Activated T-cell treated with anti-CD3 and anti-CD28 coated beads for 1 hour (primary cell): ENCODE measurements around the gene C11orf24.
"Not testable (repeated sequence)": the region's sequence is repeated elsewhere in the genome, so short reads cannot be mapped to it uniquely, and the experiment has no call there.

Experiments
- DNase-seq: peaks from one replicate; pipeline ENCODE4 v3.0.0-alpha.2; 2020; ENCODE audit warnings: low read depth

The C11orf24 gene

DNA sequence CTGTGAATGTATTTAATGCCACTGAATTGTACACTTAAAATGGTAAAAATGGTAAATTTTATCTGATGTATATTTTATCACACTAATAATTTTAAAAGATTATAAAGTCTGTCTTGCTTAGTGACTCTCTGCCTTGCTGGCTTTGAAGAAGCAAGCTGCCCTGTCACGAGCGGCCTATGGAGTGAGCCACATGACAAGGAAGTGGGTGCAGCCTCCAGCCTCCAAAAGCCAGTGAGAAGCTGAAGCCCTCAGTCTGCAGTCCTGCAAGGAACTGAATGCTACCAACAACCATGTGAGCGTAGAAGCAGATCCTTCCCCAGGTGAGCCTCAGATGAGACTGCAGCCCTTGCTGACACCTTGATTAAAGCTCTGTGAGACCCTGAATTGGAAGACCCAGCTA is 20.0 kb downstream of the C11orf24 start:
- DNase-seq: no peak

DNA sequence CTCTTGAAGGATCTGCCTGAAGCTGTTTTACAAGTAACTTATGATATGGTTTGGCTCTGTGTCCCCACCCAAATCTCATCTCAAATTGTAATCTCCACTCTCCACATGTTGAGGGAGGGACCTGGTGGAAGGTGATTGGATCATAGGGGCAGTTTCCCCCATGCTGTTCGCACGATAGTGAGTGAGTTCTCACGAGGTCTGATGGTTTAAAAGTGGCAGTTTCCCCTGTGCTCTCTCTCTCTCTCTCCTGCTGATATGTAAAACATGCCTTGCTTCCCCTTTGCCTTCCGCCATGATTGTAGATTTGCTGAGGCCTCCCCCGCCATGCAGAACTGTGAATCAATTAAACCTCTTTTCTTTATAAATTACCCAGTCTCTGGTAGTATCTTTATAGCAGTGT is 26.9 kb downstream of the C11orf24 start:
- DNase-seq: not testable (repeated sequence)

DNA sequence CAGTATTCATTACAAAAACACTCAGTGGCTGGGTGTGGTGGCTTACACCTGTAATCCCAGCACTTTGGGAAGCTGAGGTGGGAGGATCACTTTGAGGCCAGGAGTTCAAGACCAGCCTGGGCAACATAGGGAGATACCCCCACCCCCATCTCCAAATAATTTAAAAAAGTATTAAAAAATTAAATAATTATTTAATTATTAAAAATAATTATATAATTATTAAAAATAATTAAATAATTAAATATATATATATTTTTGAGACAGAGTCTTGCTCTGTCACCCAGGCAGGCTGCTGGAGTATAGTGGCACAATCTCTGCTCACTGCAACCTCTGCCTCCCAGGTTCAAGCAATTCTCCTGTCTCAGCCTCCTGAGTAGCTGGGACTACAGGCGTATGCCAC is 27.9 kb downstream of the C11orf24 start:
- DNase-seq: not testable (repeated sequence)

DNA sequence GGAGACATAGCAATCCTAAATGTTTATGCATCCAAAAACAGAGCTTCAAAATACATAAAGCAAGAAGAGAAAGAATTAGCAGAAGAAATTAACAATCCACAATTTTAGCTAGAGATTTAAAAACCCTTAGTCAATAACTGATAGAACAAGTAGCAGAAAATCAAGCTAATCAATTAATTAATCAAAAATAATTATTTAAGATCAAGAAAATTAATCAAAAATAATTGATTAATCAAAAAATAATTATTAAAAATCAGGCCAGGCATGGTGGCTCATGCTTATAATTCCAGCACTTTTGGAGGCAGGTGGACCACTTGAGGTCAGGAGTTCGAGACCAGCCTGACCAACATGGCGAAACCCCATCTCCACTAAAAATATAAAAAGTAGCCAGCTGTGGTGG is 29.2 kb downstream of the C11orf24 start:
- DNase-seq: no peak

DNA sequence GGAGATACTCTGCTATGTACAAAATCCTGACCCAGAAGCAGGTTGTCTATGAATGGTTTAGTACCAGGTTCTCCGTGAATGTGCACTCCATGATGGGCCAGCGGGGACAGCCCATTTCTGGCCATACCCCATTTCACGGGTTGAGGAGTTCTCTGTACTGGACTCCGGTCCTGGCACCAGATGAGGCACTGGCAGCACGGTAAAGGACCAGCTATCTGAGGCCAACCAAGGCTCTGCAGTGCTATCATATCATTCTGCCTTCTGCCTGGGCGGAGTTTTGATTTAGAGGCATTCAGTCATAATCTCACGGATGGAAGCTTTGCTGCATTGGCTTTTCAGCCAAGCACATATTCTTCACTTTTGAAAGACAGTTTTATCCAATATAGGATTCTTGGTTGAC is 40.2 kb downstream of the C11orf24 start:
- no peak for DNase-seq

DNA sequence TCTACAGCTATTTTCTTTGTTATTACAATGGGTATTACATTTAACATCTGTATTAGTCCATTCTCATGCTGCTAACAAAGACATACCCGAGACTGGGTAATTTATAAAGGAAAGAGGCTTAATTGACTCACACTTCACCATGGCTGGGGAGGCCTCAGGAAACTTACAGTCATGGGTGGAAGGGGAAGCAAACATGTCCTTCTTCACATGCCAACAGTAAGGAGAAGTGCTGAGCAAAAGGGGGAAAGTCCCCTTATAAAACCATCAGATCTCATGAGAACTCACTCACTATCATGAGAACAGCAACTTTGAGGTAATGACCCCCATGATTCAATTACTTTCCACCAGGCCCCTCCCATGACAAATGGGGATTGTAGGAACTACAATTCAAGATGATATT is 42.2 kb downstream of the C11orf24 start:
- no peak for DNase-seq

DNA sequence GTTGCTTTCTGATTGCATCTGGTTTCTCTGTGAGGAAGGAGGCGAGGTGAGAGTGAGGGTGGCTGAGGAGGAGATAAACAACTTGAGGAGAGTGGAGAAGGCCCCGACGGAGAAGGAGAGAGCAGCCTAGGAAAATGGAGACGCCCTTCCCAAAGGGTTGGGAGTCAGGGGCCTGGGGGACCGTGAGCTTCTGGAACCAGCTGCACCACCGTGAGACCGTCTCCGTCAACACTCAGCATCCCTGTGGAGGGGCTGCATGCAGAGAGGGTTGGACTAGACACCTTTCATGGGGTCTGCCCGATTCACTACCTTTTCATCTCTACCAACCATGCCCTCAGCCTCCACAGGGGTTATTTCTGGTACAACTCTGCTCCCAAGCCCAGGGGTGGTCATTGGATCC is 45.4 kb downstream of the C11orf24 start:
- no peak for DNase-seq

DNA sequence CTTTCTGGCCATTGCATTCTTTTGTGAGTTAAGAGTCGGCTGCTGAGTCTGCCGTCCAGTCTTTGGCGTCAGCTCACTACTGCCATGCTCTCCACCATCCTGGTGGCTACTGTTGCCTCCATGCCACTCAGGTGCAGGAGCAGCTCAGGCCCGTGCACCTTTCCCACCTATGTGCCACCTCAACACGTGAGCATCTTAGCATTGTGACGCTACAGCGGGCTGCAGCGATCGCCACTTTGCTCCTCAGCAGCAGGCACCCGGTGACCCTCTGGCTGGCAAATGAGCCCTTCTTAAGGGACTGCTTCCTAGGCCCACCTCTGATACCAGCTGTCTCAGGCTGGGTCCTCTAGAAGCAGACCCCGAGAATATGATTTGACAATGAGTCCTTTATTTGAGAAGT is 47.2 kb downstream of the C11orf24 start:
- no peak for DNase-seq

DNA sequence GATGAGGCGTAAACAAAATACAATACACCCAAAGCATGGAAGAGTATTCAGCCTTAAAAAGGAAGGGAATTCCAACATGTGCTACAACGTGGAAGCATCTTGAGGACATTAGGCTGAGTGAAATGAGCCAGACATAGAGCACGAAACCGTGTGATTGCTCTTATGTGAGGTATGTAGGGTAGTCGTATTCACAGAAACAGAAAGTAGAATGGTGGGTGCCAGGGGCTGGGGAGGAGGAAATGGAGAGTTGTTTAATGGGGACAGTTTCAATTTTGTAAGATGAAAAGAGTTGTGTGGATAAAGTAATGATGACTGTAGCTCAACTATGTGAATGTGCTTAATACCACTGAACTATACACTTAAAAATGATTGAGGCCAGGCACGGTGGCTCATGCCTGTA is 48.5 kb downstream of the C11orf24 start:
- DNase-seq: no peak

DNA sequence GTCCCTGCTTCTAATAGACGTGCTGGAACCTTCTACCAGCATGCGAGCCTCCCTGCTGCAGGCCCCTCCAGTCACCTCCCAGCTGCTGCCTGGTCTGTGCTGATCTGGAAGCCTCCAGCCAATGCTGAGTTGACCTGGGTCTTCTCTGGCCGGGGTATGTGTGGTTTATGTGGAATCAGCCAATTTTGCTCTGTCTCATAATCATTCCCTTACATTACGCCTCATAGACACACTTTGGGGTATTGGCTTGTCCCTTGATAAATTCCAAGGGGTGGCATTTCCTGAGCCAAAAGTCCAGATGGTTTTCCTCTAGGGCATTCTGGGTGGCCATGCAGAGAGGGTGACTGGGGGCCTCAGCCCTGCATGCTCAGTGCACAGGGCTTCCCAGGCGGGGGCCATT is 50.4 kb downstream of the C11orf24 start:
- no peak for DNase-seq

DNA sequence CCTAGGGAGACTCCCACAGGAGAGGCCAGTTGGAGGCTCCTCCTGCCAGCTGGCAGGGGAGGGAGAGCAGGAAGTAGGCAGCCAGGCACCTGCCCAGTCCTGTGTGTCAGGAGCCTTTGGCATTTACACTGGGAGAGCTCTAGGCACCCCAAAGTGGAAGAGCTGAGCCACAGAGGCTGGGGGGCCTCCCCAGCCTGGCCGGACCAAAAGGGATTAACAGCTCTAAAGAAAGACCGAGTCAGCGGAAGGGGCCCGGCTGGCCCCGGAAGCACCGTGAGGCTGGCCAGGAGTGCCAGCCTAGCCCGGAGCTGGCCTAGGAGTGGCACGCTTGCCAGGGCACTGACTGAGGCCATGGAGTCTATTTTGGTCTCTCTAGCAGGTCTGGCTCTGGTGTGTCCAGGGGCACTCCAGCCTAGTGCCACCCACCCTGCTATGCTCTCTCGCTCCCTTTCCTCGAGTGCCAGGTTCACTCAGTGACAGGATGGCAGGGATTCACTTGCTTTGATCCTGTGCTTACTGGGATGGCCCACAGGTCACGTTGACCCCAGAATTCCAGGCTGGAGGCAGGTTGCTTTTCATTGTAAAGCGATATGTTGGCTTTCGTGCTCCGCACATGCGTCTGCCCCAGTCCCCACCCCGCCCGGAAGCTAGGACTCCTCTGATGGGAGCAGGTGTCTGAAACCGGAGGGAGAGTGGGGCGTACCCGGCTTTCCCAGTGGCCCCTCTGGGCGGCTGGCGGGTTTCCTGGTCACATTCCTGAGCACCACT is 55.4 kb downstream of the C11orf24 start:
- DNase-seq: no peak

DNA sequence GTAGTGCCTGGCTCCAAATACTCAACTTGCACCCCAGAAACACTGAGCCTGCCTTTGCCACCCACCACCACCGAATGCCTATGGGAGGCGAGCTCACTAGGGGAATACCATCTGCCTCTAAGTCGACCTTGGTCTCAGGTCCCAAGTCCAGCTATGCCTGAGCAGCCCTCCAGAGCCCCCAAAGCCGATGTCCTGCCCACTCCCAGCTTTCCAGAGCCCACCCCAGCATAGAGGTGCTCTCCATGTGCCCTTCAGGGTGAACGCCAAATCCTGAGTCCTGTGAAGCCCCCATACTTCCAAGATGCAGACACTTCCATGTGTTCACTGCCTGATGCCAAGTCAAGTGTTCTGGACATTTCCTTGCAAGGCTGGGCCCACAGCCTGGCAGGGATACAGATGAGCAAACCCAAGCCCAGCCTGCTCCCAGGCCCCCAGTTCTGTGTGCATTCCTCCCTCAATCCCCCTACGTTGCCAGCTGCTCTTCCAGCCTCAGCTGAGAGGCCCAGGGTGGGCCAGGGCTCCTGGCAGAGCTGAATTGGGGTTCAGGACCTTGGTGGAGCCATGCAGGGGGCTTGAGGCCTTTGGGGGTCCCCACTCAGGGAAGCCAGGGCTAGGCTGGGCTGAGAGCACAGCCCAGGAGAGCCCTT is 56.1 kb downstream of the C11orf24 start:
- DNase-seq: no peak

DNA sequence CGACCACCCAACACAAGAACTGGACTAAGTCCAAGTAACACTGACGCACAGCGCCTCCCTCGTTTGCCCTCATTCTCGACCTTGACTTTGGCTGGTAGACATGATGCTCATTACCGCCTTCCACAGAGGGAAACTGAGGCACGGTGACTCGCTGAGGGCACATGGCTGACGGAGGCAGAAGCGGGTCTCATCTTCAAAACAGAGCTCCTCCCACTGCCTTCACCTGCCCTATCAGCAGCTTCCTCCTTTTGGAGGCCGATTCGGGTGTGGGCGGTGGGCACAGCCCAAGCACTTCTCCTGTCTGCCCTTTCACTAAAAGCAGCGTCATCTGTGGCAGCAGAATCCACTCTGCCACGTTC is 56.7 kb downstream of the C11orf24 start:
- no peak for DNase-seq

DNA sequence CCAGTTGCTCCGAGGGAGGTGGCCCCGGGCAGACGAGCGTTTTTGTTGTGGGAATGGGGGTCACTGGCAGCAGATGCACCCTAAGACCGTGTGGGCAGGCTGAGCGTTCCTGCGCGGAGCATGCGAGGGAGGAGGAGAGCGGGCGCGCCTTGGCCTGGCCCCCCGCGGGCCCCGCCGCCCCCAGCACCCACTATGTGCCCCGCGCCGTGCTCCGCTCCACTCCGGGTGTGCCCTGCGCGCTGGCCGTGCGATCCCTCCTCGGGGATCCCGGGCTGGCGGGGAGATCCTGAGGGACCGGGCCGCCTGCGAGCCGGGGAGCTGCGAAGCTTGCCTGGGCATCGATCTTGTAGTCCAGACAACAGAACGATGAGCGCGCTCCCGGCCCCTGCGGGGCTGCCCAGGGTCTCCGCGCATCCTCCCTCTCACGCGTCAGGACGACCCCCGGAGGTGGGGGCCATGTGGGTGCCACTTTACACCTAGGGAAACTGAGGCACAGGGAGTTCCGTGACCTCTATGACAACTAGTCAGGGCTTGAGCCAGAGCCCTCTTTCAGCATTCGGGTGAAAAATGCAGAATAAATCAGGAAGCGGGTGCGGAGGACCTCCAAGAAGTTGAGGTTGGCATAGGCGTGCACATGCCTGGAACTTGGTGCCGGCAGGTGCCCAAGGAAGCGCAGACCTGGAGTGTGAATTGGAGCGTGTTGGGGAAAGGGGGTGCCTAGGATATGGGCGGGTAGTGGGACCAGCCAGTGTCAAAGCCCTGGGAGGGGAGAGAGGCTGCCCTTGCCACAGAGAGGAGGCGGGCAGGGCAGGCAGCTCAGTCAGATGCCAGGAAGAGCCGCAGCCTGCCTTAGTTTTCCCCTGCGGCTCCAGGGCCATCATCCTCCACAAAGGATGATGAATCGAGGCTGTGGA is 57.3 kb downstream of the C11orf24 start:
- no peak for DNase-seq

DNA sequence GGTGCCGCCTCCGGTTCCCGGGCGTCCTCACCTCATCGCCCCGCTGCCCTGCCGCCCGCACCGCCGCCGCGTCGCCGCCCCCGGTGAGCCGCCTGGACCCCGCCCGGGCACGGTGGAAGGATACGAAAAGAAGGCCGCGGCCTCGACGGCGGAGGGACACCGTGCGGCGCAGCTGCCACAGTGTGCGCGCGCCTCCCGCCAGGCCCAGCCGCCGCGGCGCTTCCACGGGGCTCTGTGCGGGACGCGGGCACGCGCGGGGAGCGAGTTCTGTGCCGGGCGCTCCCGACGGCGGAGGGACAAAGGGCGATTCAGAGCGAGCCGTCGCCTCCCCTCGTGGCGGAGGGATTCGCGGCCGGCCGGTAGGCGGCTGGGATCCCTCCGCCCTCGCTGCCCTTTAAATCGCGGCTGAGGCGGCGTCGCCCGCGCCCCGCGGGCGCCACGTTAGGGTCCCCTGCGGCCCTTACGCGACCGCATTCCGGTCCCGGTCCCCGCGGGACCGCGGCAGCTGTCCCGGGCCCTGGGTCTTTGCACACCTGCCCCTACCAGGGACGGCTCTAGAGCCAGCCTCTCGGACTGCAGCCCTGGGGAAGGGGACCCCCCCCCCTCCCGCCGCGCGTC is 58.1 kb downstream of the C11orf24 start:
- peak; percentile 72 for DNase-seq

DNA sequence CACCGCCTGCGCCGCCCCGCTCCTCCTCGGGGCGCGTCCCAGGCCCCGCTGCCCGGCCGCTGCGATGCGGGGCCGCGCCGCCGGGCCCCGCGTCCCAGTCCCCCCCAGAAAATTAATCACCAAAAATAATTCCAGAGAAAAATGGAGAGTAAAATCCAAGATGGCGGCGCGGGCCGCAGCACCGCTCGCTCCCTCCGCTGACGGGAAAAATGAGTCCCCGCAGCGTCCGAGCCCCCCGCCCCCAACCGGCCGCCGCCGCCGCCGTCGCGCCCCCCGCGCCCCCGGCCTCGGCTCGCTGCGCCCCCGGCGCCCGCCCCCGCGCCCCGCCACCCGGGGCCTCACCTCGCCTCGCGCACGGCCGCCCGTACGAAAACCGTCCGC is 58.6 kb downstream of the C11orf24 start, which contains the start of gene KMT5B:
KMT5B (minus strand) TSS at position 162 of the 381 bp plus-strand sequence. CDS start 23,220 bp downstream, outside the sequence.
- peak; percentile 42 for DNase-seq

DNA sequence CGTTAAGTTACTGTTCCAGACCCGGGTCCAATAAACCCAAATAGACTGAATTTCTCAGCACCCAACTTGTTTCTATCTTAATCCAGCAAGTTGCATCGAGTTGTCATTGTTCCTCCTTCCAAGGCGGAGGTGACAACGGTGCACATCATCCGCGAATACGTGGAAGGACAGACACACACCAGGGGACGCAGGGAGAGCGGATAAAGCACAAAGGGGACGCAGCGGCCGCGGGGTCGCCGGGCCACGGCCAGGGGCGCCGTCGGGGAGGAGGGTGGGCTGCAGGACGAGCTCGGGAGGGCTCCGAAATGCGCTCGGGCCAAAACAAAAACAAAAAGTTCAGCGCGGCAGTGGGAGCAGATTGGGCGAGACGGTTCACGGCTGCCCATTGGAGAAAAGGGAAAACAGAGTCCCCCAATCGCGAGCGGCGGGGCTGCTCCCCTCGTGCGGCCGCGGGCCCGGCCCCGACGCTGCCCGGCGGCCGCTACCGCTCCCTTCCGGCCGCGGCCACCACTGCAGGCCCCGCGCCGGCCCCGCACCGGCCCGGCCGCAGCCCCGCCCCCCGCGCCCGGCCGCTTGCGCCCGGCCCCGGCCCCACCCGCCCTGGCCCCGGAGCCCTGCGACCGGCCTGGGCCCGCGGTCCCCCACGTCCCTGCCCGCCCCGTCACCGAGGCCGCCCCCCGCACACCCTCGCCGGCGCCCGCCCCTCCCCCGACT is 59.2 kb downstream of the C11orf24 start:
- DNase-seq: peak; percentile 27

DNA sequence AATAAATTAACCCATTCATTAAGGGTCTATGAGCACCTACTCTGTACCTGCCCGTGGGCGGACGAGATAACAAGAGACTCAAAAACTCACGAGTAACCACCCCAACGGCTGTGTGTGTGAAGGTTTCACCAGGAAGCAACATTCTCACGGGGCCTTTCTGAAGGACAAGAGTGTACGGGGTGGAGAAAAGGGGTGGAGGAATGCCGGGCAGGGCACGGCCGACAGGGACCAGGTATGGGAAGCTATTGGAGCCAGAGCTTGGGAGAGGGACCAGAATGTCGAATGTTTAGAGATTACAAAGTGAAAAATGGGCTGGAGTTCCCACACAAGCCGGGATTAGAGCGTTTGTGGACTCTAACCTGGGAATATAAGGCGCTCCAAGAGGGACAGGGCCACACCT is 60.2 kb downstream of the C11orf24 start:
- DNase-seq: no peak
